HG02970 (cell line): ENCODE measurements around the gene SLC38A3.
A peak's percentile ranks its signal among the peaks of the same experiment; 100 is the strongest.
"Not testable (repeated sequence)": the region's sequence is repeated elsewhere in the genome, so short reads cannot be mapped to it uniquely, and the experiment has no call there.

Source experiments
- ATAC-seq: cut with Tn5 transposase; IDR thresholded peaks from one replicate; pipeline ENCODE4 v1.9.1; 2021; ENCODE audit warnings: mild to moderate bottlenecking, moderate library complexity, moderate number of reproducible peaks; ENCODE audit not compliant: unreplicated experiment, low FRiP score

SLC38A3 gene

DNA sequence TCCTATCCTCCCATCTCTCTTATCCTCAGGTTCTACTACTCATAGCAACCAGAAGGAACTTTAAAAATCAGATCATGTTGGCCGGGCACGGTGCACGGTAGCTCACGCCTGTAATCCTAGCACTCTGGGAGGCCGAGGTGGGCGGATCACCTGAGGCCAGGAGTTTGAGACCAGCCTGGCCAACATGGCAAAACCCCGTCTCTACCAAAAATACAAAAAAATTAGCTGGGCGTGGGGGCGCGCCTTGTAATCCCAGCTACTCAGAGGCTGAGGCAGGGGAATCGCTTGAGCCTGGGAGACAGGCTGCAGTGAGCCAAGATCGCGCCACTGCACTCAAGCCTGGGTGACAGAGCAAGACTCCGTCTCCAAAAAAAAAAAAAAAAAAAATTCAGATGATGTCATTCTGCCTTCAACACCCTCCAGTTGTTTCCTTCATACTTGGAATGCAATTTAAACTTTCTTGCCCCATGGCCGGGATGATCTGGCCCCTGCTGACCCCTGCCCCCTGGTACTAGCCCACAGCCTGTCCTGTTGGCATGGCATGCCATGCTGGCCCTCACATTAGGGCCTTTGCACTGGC lies 23.2 kb downstream of the SLC38A3 start:
- not testable (repeated sequence) for ATAC-seq

DNA sequence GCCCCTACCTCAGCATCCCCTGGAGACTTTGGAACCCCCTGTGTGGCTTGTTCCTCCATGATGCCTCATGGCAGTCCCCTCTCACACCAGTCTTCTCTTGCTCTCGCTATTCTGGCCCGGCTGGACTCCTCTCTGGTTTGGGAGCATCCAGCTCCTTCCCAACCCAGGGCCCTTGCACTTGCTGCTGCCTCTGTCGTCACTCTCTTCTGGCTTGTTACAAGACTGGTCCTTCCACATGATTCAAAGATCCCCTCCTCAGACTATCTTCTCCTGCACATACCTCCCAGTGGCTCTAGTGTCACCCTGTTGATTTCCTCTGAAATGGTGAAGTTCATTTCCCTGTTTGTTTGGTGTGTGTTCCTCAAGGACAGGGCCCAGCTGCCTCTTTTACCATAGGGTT lies 24.4 kb downstream of the SLC38A3 start:
- no peak for ATAC-seq

DNA sequence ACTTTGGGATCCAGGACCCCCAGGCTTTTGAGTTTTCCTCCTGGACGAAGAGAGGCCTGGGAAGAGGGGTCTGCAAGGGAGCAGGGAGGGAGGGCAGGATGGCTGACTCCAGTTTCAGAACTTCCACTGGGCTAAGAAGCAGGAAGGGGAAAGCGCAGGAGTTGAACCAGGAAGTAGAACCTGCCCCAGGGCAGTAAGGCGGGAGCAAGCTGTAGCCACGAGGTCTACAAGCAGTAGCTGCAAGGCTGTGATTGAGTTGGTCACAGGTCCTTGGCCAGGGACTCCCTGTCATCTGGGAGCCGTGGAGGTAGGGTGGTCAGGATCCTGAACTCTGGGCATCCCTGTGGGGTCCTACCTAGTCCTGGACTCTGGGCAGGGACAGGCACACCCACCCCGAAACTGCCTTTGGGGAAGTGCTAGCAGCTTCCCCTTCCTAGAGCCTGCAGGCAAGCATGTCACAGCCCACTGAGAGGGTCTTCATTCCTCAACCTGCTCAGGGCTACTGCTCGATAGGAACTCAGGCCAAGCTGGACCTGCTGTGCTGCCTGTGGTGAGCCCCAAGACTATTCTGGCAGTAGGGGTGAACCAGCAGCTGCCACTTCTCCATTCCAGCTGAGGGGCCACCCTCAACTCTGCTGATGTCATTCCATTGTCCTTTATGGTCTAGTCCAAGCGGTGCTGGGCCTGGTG lies 25.2 kb downstream of the SLC38A3 start:
- no peak for ATAC-seq

DNA sequence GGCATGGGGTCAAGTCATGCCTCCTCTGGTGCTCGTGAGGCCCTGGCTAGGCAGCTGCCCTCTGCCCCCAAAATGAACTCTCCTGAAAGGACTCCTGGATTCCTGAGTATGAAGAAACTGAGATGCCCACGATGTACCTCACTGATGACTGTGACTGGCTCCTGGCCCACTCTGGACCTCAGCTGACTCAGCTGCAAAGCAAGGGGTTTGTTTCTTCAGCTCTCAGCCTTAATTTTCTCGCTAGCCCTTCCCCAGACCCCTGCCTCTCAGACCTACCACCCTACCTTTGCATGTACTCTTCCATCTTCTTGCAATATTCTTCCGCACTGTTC lies 25.7 kb downstream of the SLC38A3 start:
- no peak for ATAC-seq

DNA sequence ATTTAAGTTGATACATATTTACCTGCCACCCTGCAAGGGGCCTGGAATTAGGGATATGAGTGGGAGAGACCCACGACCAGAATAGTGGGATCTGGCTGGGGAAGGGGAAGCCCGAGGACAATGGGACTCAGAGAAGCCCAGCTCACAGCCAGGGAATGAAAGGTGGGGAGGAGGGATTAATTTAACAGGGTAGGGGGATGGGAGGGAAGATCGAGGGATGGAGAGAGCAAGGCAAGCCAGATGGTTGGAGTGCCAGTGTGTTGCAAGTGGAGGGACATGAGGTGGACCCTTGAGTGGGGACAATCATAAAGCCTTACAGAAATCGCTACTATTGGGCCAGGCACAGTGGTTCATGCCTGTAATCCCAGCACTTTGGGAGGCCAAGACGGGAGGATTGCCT lies 26.5 kb downstream of the SLC38A3 start:
- no peak for ATAC-seq

DNA sequence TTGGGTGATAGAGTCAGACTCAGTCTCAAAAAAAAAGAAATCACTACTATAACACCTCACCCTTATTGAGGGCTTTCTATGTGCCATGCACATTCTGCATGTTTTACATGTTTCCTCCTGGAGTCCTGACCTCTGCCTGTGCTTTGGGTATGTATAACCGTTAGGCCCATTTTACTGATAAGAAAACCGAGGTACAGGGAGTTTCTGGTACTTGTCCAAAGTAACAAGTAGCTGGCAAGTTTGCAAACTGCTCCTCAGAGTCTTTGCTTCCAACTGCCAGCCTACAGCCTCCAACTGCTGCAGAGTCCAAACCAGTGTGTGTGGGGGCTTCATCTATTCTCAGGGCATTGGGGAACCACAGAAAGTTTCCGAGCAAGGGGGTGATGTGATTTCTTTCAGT lies 27.2 kb downstream of the SLC38A3 start:
- no peak for ATAC-seq

DNA sequence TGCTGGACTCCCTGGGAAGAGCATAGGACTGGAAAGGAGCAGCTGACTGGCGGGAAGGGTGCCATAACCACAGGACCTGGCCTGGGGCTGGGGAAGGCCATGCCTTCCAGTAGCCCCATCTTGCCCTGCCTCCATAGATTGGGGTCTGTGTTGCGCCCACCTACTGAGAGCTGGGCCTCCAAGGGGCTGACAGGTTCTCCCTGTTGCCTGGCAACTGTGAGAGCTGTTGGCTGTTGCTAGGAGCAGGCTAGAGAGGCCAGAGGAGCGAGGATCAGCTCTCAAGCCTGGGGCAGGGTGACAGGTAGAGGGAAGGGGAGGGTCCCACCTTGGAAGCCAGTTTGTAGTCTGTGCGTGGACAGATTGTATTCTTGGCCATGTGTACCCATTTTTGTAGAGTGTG lies 28.1 kb downstream of the SLC38A3 start:
- ATAC-seq = no peak

DNA sequence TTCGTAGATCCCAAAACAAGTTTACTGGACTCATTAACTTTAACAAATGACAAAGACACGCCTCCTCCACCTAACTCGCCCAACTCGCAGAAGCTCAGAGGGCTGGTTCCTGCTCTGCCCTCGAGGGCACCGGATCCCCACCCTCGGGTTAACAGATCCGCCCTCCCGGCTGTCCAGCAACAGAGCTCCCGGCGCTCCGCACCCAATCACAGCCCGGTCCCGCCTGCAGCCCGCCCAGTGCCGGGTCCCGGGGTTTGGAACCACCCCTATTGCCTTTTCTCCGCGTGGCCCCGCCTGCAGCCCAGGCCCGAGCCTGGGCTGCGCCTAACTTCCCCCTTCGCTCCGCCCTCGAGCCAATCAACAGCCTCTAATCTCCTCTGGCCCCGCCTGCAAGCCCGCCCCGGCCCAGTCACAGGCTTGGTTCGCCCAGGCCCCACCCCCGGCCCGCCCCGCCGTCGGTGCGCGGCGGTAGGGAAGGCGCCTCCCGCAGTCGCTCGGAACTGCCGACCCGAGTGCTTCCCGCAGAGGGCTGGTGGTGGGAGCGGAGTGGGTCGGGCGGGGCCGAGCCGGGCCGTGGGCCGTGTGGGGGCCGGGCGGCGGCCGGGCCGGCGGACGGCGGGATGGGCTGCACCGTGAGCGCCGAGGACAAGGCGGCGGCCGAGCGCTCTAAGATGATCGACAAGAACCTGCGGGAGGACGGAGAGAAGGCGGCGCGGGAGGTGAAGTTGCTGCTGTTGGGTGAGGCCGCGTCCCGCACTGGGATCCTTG lies 30.8 kb downstream of the SLC38A3 start, which contains the start of gene GNAI2:
GNAI2 (plus strand) TSS at position 489 of the 768 bp plus-strand sequence; CDS start at position 621, 132 bp downstream.
- peak; percentile 90 for ATAC-seq

DNA sequence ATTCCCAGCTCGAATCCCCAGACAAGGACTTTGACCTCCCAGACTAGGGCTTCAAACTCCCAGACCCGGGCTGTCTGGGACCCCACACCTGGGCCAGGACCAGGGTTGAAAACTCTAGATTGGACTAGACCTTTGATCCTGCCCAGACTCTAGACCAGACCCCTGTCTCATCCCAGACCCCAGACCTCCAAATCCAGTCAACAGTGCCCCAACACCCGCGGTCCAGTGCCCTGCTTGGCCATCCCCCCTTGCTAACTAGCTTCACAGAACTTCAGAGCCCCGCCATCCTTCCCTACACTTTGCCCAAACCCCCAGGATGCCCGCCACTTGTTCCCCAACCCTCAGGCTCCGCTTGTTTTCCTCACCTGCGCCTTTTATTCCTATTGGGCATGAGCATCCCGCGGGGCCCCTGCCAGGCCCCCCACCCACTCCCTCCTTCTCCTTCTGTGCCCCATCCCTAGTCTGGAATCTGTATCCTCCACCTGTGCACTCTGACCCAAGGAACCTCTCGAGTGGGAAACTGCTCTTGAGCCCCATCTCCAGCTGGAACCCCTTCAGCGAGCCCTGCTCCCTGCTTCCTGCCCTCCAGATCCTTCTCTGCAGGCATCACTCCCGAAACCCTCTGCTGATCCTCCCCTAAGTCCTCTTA lies 31.5 kb downstream of the SLC38A3 start:
- no peak for ATAC-seq

DNA sequence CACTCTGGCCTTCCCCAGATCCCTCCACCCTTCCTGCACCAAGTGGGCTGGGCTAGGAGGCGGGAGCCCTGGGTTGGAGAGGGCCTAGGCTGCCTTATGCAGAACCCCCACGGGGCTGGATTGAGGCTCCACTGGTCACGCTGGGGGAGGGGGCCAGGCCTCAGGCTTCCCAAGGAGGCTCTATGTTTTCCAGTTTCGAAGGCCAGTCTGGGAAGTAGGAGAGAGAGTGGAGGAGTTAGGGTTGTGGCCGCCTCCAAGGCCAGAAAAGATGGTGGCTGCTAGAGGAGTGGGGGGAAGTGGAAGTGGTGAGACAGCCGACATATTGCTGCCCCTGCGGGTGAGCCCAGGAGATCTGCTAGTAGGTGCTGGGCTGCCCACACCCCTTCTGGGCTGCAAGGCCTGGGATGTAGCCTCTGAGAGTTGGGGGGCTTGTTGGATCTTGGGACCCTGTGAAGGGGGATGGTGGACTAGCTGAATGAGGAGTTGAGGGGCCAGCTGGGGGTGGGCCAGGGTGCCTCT lies 32.1 kb downstream of the SLC38A3 start:
- no peak for ATAC-seq

DNA sequence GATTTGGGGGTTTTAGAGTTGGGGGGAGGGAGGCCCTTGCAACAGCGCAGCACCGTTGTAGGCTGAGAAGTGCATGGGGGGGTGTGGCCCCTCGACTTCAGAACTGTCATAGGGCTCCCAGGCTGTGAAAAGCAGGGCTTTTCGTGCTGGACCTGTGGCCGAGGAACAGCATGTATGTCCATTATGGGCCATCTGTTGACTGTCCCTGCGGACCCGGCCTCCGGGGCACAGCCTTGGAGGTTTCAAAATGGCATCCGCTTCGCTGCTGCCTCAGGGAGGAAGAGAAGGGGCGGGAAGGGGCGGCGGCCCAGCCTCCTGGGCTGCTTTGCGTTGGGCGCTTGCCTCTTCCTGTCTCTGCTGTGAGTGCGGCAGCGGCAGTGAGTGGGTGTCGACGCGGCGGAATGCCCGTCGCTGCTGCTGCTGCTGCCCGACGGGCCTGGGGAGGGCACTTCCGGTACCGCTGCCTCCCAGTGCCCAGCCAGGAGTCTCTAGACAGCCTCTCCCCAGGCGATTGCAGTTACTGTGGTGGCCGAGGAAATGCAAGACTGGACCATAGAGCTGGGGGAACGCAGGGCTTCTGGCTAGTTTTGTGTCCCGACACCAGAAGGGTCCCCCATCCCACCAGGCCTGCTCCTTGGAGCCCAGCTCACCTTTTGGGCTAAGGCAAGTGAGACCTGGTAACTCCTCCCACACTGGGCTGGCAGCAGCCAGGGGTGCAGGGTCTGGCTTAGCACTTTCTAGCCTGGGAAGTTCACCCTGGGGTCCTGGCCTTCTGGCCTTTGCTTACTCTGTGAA lies 32.9 kb downstream of the SLC38A3 start:
- ATAC-seq = no peak

DNA sequence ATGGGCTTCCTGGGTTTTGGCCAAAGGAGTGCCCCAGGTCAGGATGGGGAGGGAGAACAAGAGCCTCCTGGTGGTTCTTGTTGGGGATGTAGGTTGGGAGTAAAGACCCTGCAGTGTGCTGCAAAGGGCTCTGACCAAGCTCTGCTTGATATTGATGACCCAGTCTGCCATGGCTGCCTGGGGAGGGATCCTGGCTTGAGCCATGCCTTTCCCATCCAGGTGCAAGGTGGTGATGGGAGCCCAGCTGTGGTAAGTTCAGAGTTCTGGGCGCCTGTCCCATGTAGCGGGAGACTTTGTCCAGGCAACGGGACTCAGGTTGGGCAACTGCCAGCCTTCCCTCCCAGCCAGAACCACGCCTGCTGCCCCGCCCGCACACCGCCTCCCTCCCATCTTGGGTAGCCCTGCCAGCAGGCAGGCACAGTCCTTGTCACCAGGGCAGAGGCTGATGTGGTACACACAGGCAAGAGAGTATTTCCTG lies 33.5 kb downstream of the SLC38A3 start:
- no peak for ATAC-seq

DNA sequence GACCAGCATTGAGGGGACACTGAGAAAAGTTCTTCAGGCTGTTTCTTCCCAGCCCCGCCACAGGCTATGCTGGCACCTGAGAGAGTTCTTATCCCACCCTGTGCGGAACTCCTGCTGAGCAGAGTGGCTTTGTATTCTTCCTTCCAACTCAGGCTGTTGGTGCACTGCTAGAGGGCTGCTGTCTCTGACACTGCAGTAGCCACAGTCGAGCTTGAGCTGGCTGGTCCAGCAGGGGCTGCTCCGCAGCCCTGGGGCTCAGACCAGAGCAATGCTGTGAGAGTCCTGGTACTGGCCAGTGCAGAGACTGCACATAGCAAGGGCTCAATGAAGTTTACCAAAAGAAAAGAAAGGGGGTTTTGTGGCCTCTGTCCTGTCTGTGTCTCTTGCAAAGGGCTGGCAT lies 34.6 kb downstream of the SLC38A3 start:
- ATAC-seq = no peak

DNA sequence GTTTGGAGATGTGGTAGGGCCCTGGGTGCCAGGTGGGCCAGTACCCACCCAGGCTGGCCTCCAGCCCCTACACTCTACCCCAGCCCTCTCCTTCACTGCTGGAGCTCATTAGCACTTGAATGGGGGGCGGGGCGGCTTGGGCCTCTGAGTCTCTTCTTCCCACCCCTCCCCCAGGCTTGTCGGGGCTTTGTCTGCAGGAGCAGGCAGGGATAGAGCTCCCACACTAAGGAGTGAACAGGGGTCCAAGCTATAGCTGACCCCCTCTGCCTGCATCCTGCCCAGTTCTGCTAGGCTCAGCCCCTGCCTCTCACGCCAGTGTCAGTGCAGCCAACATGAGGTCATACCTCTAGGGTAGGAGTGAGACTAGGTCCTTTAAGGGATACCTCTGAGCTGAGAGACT lies 36.1 kb downstream of the SLC38A3 start:
- ATAC-seq = no peak

DNA sequence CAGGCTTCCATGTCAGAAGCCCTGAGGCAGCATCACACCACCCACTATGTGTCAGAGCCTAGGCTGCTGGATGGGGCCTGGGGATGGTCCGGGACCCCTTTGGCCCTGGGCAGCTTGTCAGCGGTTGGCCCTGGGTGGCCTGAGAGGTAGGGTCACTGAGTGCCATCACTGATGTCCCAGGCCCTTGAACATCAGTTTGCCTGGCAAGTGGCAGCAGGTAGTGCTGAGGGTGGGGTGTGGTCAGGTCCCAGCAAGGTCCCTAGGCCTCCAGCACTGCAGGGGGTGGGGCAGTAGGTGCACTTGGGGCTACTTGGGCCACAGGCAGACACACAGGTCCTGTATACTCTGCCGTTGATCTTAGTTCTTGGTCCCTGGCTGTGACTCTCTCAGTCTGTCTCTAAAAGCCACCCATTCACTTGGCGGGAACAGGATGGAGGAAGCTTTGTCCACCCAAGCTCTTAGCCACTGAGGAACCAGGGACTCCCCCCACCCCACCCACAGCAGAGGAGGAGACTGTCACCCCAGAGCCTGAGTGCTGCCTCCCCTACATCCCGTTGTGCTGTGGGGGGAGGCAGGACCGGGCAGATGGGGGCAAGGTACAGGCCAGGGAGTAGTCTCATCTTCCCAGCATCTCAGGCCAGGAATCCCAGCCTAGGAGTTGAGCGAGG lies 36.8 kb downstream of the SLC38A3 start:
- no peak for ATAC-seq

DNA sequence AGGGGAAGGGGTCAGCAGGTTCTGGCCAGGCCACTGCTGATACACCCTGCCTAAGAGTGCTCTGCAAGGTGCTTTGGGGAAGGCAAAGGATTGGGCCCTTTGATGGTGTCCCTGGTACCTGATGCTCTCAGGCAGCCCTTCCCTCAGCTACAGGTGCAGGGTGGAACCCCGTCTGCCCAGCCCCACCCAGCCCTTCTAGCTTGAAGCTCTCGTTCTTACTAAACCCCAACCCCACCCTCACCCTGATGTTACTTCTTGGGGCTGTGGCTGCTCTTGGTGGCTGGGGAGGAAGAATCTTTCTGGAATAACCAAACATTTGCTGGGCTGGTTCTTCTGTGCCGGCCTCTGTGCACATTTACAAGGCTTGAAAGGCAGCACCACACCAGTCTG lies 37.3 kb downstream of the SLC38A3 start:
- ATAC-seq = no peak

DNA sequence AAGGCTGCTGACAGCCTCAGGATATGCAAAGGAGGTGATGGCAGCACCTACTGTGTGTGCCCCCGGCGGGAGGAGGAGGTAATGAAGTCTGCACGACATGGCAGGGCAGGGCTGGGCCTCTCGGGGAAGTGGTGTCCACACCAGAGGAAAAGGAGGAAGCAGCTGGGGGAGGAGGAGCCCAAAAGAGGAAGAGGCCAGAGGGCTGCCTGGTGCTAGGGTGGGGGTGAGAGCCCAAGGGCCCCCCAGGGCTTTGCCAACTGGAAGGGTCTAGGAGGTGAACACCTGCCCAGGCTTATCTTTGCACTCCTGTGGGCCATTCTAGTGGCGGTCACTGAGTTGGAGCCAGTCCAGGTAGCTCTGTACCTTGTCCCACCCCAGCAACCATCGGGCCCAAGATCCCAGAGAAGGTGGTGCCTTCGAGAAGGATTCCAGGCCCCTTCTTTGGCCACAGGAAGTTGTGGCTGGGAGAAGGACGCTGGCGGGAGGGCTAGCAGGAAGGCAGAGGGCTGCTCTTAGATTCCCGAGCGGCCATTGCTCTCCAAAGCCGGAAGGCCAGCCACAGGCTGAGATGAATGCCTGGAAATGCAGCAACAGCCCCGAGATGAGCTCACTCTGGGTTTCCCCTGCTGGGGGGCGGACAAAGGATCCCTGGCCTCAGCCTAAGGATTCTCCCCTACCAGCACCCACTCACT lies 37.9 kb downstream of the SLC38A3 start:
- no peak for ATAC-seq

DNA sequence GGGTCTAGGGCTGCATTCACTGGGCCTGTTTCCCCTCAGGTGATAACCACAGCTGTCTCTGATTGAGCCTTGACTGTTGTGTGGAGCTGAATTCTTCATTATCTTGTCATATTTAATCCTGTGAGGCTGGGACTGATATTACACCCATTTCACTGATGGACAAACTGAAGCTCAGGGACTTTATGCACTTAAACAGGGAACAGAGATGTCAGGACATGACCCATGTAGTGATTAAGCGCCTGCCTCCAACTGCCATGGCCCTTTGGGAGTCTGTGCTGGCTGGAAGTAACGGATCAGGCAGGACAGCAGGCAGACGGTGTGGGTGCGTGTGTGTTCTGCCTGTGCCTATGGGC lies 38.4 kb downstream of the SLC38A3 start:
- no peak for ATAC-seq

DNA sequence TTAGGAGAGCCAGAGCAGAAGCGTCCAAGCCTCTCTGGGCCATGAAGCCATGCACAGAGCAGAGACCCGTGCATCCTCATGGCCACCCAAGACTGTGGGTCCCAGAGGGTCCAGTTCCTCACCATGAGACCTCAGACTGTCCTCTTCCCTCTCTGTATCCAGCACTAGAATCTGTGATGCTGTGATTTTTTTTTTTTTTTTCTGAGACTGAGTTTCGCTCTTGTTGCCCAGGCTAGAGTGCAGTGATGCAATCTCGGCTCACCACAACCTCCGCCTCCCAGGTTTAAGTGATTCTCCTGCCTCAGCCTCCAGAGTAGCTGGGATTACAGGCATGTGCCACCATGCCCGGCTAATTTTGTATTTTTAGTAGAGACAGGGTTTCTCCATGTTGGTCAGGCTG lies 39.7 kb downstream of the SLC38A3 start:
- not testable (repeated sequence) for ATAC-seq
